ENCODE measurements around the gene CEP76. TPM values are rescaled to one million over a fixed set of nuclear protein-coding genes. Genes with fewer than 3 reads are reported as not detected.

CEP76 gene
- total RNA-seq, 1 experiment from 2014 or later, result 26.4 TPM

DNA sequence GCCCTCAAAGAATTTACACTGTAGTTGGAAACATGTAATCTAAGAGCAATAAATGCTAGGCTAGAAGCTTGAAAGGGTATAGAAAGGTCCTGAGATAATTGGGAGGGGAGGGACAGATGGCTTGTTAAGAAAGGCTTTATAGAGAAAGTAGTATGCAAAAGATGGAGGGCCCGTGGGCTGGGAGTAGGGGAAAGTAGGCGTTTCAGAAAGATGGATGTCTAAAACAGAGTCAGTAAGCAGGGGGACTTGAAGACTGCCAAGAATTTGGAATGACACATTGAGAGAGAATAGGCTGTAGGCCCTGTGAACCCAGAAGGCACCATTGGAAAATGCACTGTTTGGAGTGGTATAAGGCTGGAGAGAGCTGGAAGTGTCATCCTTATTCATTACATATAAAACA lies 1.1 kb upstream of the CEP76 start:
- H3K36me3 ChIP-seq (ENCODE audit: control insufficient read depth, insufficient read depth, low read length), result peaks cover 1% of the 10 kb centered on the region; the same call in 1 of the 2 replicates
- Mint-ChIP-seq H3K9me3 (ENCODE audit: unreplicated experiment) (no peaks in the 10 kb centered on the region), H3K4me3 (ENCODE audit: unreplicated experiment) (peak overlapping the region; percentile 92), H3K27ac (ENCODE audit: unreplicated experiment) (peak overlapping the region; percentile 100), H3K36me3 (ENCODE audit: insufficient read depth, unreplicated experiment) (peaks cover 52% of the 10 kb centered on the region), H3K4me1 (ENCODE audit: low read depth, unreplicated experiment) (peaks cover 24% of the 10 kb centered on the region), H3K27me3 (ENCODE audit: insufficient read depth, unreplicated experiment) (no peaks in the 10 kb centered on the region)
- no peaks in the 10 kb centered on the region for H3K9me3 ChIP-seq
- peak overlapping the region; percentile 50 for H3K4me3 ChIP-seq (ENCODE audit: low read depth, low read length)
- BruUV-seq (replicated peaks), result TSS peak; percentile 78
- ChIA-PET CTCF (no interaction called here), POLR2A (interaction anchor here (0.8 kb wide), 1 partner anchor 180 kb away, joined by 9 read pairs; no protein-coding TSS in a partner anchor)
- TF ChIP-seq, protein P1, sequence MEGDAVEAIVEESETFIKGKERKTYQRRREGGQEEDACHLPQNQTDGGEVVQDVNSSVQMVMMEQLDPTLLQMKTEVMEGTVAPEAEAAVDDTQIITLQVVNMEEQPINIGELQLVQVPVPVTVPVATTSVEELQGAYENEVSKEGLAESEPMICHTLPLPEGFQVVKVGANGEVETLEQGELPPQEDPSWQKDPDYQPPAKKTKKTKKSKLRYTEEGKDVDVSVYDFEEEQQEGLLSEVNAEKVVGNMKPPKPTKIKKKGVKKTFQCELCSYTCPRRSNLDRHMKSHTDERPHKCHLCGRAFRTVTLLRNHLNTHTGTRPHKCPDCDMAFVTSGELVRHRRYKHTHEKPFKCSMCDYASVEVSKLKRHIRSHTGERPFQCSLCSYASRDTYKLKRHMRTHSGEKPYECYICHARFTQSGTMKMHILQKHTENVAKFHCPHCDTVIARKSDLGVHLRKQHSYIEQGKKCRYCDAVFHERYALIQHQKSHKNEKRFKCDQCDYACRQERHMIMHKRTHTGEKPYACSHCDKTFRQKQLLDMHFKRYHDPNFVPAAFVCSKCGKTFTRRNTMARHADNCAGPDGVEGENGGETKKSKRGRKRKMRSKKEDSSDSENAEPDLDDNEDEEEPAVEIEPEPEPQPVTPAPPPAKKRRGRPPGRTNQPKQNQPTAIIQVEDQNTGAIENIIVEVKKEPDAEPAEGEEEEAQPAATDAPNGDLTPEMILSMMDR (IDR thresholded peaks at IDR 0.05; ENCODE audit: insufficient read depth in 1 of 2, low read depth in 1 of 2, low read length in 1 of 2, severe bottlenecking in 1 of 2, unreplicated experiment in 1 of 2), result no peak
- H3K27me3 ChIP-seq (replicated peaks; ENCODE audit: control insufficient read depth, insufficient read depth, low read length), result no peaks in the 10 kb centered on the region
- intact Hi-C loops (cut with micrococcal nuclease; ENCODE audit: unreplicated experiment), result no loop called here
- DNase-seq, result no peak
- peaks cover 19% of the 10 kb centered on the region for H3K4me1 ChIP-seq

DNA sequence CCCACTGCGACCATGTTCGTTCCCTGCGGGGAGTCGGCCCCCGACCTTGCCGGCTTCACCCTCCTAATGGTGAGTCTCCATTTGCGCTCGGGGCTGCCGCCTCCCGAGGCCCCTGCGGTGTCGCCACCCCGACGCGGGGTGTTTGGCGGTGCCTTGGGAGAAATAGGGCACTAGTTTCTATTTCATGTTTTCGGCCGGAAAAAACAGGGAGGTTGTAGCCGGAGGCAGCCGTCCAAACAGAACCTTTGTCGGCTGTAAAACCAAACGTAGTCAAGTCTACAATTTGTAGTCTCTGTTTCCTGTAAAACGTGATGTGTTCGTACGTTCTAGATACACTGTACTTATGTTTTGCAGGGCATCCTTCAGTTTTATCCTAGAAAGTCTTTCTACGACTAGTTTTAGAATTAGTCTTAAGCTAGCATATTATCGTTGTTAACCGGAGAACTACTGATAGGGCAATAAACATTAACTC lies 609 bp upstream of the CEP76 start:
- ChIA-PET POLR2A (interaction anchor here (0.6 to 1.7 kb wide), 7 partner anchors 10 to 326 kb away, joined by 3 to 9 read pairs (median 4); partner anchors contain the start of genes AFG3L2, CEP192 and PTPN2), CTCF (interaction anchor here (1.3 kb wide), 1 partner anchor 326 kb away, joined by 4 read pairs; the partner anchor contains the start of gene AFG3L2)
- Histone ChIP-seq H3K4me3 (ENCODE audit: low read depth, low read length) (peak overlapping the region; percentile 50), H3K36me3 (ENCODE audit: control insufficient read depth, insufficient read depth, low read length) (peaks cover 1% of the 10 kb centered on the region; the same call in 1 of the 2 replicates), H3K9me3 (no peaks in the 10 kb centered on the region), H3K27me3 (replicated peaks; ENCODE audit: control insufficient read depth, insufficient read depth, low read length) (no peaks in the 10 kb centered on the region), H3K4me1 (peaks cover 19% of the 10 kb centered on the region)
- peaks cover 24% of the 10 kb centered on the region for H3K4me1 Mint-ChIP-seq (ENCODE audit: low read depth, unreplicated experiment)
- peak overlapping the region; percentile 100 for H3K27ac Mint-ChIP-seq (ENCODE audit: unreplicated experiment)
- intact Hi-C loops (cut with micrococcal nuclease; ENCODE audit: unreplicated experiment), result no loop called here
- DNase-seq, result no peak
- peaks cover 53% of the 10 kb centered on the region for H3K36me3 Mint-ChIP-seq (ENCODE audit: insufficient read depth, unreplicated experiment)
- peak overlapping the region; percentile 92 for H3K4me3 Mint-ChIP-seq (ENCODE audit: unreplicated experiment)
- no peaks in the 10 kb centered on the region for H3K9me3 Mint-ChIP-seq (ENCODE audit: unreplicated experiment)
- no peaks in the 10 kb centered on the region for H3K27me3 Mint-ChIP-seq (ENCODE audit: insufficient read depth, unreplicated experiment)
- TF ChIP-seq, protein P1 (IDR thresholded peaks at IDR 0.05; ENCODE audit: insufficient read depth in 1 of 2, low read depth in 1 of 2, low read length in 1 of 2, severe bottlenecking in 1 of 2, unreplicated experiment in 1 of 2), result no peak
- no TSS peak for BruUV-seq (replicated peaks)

DNA sequence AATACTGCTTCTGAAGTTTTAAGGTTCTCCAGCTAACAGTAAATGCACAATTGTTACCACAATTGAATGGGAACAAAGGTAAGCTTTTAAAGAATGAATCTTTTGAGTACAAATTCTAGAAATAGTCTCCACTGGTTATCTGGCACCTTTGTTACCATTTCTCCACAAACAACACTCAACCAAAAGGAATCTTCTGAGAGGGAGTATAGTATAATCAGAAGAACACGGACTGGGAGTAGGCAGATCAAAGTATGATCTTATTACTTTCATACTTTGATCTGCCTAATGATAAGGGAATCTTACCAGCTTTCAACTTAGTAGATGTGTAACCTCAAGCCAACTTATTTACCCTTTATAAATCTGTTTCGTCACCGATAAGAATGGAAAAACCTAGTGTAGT lies 1.4 kb downstream of the CEP76 start:
- TF ChIP-seq, protein P1 (IDR thresholded peaks at IDR 0.05; ENCODE audit: insufficient read depth in 1 of 2, low read depth in 1 of 2, low read length in 1 of 2, severe bottlenecking in 1 of 2, unreplicated experiment in 1 of 2), result no peak
- Histone ChIP-seq H3K4me1 (peaks cover 25% of the 10 kb centered on the region), H3K4me3 (ENCODE audit: low read depth, low read length) (peak overlapping the region; percentile 50), H3K9me3 (no peaks in the 10 kb centered on the region), H3K27me3 (replicated peaks; ENCODE audit: control insufficient read depth, insufficient read depth, low read length) (no peaks in the 10 kb centered on the region), H3K36me3 (ENCODE audit: control insufficient read depth, insufficient read depth, low read length) (peaks cover 1% of the 10 kb centered on the region; the same call in 1 of the 2 replicates)
- Mint-ChIP-seq H3K36me3 (ENCODE audit: insufficient read depth, unreplicated experiment) (peaks cover 47% of the 10 kb centered on the region), H3K4me3 (ENCODE audit: unreplicated experiment) (peak overlapping the region; percentile 92), H3K4me1 (ENCODE audit: low read depth, unreplicated experiment) (peaks cover 24% of the 10 kb centered on the region), H3K9me3 (ENCODE audit: unreplicated experiment) (no peaks in the 10 kb centered on the region), H3K27ac (ENCODE audit: unreplicated experiment) (peak overlapping the region; percentile 100), H3K27me3 (ENCODE audit: insufficient read depth, unreplicated experiment) (no peaks in the 10 kb centered on the region)
- CTCF ChIA-PET, result no interaction called here
- no TSS peak for BruUV-seq (replicated peaks)
- POLR2A ChIA-PET, result interaction anchor here (1.2 to 1.7 kb wide), 2 partner anchors 293 to 324 kb away, joined by 3 to 8 read pairs; partner anchors contain the start of genes AFG3L2 and PRELID3A
- intact Hi-C loops (cut with micrococcal nuclease; ENCODE audit: unreplicated experiment), result no loop called here
- no peak for DNase-seq

Data from Caco-2 (cell line).